GM12873 (cell line): ENCODE measurements around the gene LCN10.
A peak's percentile ranks its signal among the peaks of the same experiment; 100 is the strongest.

Source experiments
- TF ChIP-seq, protein P1 (sequence below): IDR thresholded peaks from 2 replicates; pipeline ENCODE4 v1.5.1; 2012; ENCODE audit warnings: low read depth, mild to moderate bottlenecking, moderate library complexity, low read length, control low read depth; ENCODE audit not compliant: insufficient read depth; ENCODE audit errors: missing control alignments

LCN10 gene

DNA sequence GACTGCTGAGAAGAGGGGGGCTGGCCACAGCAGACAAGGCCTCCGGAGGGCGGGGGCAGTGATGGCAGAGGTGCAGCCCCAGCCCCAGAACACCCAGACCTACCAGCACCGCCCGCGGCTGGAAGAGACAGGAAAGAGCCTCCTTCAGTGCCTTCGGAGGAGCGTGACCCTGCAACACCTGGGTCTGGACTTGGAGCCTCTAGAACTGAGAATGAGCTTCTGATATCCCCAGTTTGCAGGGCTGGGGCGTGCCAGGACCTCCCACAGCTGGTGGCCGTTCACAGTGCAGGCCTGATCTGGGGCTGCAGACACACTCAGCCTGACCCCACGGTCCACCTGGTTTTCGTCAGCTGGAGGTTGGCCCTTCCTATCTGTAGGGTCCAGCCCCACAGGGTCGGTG is 9.1 kb downstream of the LCN10 start:
- TF ChIP-seq, protein P1, sequence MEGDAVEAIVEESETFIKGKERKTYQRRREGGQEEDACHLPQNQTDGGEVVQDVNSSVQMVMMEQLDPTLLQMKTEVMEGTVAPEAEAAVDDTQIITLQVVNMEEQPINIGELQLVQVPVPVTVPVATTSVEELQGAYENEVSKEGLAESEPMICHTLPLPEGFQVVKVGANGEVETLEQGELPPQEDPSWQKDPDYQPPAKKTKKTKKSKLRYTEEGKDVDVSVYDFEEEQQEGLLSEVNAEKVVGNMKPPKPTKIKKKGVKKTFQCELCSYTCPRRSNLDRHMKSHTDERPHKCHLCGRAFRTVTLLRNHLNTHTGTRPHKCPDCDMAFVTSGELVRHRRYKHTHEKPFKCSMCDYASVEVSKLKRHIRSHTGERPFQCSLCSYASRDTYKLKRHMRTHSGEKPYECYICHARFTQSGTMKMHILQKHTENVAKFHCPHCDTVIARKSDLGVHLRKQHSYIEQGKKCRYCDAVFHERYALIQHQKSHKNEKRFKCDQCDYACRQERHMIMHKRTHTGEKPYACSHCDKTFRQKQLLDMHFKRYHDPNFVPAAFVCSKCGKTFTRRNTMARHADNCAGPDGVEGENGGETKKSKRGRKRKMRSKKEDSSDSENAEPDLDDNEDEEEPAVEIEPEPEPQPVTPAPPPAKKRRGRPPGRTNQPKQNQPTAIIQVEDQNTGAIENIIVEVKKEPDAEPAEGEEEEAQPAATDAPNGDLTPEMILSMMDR: no peak

DNA sequence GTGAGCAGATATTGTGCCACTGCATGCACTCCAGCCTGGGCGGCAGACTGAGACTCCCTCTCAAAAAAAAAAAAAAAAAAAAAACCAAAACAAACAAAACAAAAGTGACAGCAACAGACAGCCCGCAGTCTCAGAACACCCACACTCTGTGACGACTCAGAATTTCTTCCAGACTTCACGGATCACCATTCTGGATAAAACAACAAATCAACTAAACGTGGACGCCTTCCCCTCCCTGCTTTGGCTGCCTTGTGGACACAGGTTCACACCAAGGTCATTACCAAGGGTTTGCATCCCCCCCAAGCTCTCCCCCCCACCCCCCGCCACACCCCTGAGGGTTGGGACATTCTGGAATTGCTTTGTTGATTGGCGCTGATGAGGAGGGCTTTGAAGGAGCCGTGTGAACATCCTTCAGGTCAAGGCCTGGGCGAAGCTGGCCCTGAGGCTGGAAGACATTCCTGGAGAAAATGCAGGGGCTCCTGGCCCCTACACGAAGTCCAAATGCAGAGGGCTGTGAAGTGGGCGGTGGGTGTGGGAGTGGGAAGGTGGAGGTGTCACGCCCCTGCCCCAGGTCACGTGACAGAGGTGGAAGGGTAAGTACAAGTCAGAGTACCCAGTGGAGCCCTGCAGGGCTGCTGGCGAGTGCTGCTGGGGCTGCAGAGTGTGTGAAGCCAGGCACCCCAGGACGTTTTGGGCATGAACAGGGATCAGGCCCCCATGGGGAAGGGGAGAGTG is 10.1 kb downstream of the LCN10 start:
- TF ChIP-seq, protein P1: no peak

DNA sequence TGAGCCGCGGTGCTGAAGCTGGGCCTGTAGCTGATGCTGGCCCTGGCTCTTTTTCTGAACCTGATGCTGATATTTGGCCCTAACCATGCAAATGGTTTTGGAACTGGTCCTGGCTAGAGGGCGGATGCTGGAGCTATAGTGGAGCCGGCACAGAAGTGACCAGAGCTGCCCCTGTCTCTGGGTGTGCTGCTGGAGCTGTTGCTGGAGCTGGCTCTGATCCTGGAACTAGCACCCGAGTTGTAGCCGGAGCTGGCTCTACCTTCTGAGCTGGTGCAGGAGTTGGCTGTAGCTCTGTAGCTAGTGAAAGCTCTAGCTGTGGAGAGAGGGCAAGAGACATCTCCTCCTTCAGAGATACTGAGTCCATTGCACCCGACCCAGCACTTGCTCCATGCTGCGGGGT is 12.8 kb downstream of the LCN10 start:
- TF ChIP-seq, protein P1: no peak

DNA sequence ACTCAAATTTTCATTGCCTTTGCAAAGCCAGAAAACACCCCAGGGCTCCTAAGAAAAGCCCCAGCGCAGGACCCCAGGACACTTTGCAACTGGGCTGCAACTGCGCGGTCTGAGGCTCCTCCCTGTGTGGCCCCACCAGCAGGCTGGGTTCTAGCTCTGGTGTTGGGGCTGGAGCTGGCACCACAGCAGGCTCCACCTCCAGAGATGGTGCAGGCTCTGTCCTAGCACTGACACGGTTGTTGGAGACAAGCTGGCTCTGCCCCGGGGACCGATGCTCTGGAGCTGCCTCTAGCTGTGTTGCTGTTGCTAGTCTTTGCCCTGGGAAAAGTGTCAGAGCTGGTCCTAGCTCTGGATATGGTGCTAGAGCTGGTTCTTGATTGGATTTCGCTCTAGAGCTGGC is 13.6 kb downstream of the LCN10 start:
- TF ChIP-seq, protein P1: no peak

DNA sequence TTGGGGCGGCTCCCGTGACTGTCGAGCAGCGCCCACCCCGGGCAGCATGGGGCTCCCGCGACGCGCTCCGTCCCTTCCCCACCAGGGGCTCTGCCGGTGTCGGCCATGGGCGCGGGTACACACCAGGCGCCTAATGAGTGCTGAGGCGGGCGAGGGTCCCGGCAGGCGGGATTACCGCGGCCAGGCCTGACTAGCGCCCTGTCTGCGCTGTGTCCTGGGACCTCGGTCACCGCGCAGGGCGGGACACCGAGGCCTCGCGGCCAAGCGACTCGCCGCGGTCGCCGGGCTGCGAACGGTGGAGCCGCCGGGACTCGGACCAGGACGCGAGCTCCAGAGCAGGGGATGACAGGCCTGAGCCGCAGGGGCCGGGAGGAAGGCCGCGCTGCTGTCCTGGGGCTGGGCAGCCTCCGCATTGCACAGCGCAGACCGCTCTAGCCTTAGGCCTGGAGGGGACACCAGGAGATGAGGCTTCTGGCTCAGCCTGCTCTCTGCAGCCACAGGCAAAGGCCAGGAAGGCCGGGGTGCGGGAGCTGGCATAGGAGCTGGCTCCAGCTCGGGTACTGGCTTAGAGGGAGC is 14.1 kb downstream of the LCN10 start:
- TF ChIP-seq, protein P1: no peak

DNA sequence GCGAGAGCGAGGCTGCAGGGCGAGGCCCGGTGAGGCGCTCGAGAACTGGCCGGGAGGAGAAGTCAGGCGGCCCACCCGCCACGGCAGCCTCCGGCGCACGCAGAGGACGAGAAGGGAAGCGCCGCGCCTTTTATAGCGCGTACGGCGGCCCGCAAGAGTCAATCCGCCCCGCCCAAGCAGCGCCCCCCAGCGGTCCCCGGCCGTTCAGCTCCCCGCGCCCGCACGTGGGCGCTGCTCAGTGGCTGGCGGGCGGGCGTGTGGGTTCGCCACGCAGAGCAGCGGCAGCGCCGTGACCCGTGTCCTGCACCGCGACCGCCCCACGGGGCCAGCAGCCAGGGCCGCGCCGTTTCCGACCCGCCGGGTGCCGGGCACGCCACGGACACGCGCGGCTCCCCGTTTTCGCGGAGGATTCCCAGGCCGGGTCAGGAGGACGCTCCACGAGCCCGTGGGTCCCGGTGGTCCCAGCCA is 14.6 kb downstream of the LCN10 start:
- TF ChIP-seq, protein P1: peak; percentile 88

DNA sequence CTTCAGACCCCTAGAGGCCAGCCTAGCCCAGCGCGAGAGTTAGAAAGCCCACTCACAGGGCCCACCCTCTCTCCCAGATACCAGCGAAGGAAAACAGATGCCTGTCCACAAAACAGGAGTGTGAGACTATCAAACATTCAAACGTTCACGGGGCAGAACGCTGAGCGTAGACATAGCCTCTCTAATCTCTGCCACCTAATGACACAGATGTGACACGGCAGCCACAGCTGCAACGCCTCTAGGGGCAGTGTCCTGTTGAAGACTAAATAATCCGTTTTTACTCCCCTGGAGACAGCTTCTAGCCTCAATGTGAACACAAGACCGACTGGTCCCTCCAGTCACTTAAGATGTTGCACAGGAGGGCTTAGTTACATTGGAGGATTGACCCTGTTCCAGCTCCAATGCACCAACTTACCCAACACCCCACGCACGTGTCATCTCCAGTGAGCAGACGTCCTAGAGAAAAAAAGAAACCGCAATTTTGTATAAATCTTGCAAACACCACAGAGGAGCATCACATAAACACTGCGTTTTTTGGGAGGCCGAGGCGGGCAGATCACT is 16.0 kb downstream of the LCN10 start:
- TF ChIP-seq, protein P1: peak; percentile 86
